ENCODE results near the gene NAV3. TPM values are rescaled to one million over a fixed set of nuclear protein-coding genes. Genes with fewer than 3 reads are reported as not detected.

NAV3 gene
- total and polyA plus RNA-seq, 2 experiments from 2014 or later, result 1.2 to 9.0 TPM

GRCh38 chr12:78009031-78009430 lies 178.3 kb downstream of the NAV3 start:
- H3K9me3 ChIP-seq (ENCODE audit: low read depth), result no peaks in the 10 kb centered on the region
- no peaks in the 10 kb centered on the region for H3K27me3 ChIP-seq
- no peak for DNase-seq (ENCODE audit: low read depth in 1 of 2, low spot score in 1 of 2)
- no peaks in the 10 kb centered on the region for H3K4me1 ChIP-seq (ENCODE audit: low read depth)
- no peak overlapping the region for H3K4me3 ChIP-seq
- no peaks in the 10 kb centered on the region for H3K36me3 ChIP-seq
- TF ChIP-seq CTCF (IDR thresholded peaks at IDR 0.05; ENCODE audit: low read depth, low read length), result no peak
- no peak overlapping the region for H3K27ac ChIP-seq

GRCh38 chr12:78018171-78018910 lies 187.6 kb downstream of the NAV3 start:
- TF ChIP-seq CTCF (IDR thresholded peaks at IDR 0.05; ENCODE audit: low read depth, low read length), result no peak
- H3K4me3 ChIP-seq, result no peak overlapping the region
- DNase-seq (ENCODE audit: low read depth in 1 of 2, low spot score in 1 of 2), result peak; percentile 4 to 72
- no peak overlapping the region for H3K27ac ChIP-seq
- no peaks in the 10 kb centered on the region for H3K36me3 ChIP-seq
- H3K4me1 ChIP-seq (ENCODE audit: low read depth), result no peaks in the 10 kb centered on the region
- no peaks in the 10 kb centered on the region for H3K27me3 ChIP-seq
- no peaks in the 10 kb centered on the region for H3K9me3 ChIP-seq (ENCODE audit: low read depth)

- Histone ChIP-seq H3K36me3 (no peaks in the 10 kb centered on the region), H3K4me3 (no peak overlapping the region), H3K27me3 (no peaks in the 10 kb centered on the region), H3K9me3 (ENCODE audit: low read depth) (no peaks in the 10 kb centered on the region), H3K27ac (no peak overlapping the region), H3K4me1 (ENCODE audit: low read depth) (no peaks in the 10 kb centered on the region)
- DNase-seq (ENCODE audit: low read depth in 1 of 2, low spot score in 1 of 2), result peak in 1 of 2 donors; percentile 69
- TF ChIP-seq CTCF (IDR thresholded peaks at IDR 0.05; ENCODE audit: low read depth, low read length), result no peak
These were observed 188.2 kb downstream of the NAV3 start for GRCh38 chr12:78018939-78019338.

GRCh38 chr12:78028426-78028825 lies 197.7 kb downstream of the NAV3 start:
- Histone ChIP-seq H3K4me3 (no peak overlapping the region), H3K27ac (no peak overlapping the region), H3K36me3 (no peaks in the 10 kb centered on the region), H3K9me3 (ENCODE audit: low read depth) (no peaks in the 10 kb centered on the region), H3K27me3 (no peaks in the 10 kb centered on the region), H3K4me1 (ENCODE audit: low read depth) (no peaks in the 10 kb centered on the region)
- no peak for DNase-seq (ENCODE audit: low read depth in 1 of 2, low spot score in 1 of 2)
- TF ChIP-seq CTCF (IDR thresholded peaks at IDR 0.05; ENCODE audit: low read depth, low read length), result no peak

- no peak for TF ChIP-seq CTCF (IDR thresholded peaks at IDR 0.05; ENCODE audit: low read depth, low read length)
- Histone ChIP-seq H3K4me1 (ENCODE audit: low read depth) (no peaks in the 10 kb centered on the region), H3K9me3 (ENCODE audit: low read depth) (no peaks in the 10 kb centered on the region), H3K36me3 (no peaks in the 10 kb centered on the region), H3K4me3 (no peak overlapping the region), H3K27ac (no peak overlapping the region), H3K27me3 (no peaks in the 10 kb centered on the region)
- peak in 1 of 2 donors; percentile 93 for DNase-seq (ENCODE audit: low read depth in 1 of 2, low spot score in 1 of 2)
These were observed 203.3 kb downstream of the NAV3 start for GRCh38 chr12:78034025-78034424.

Data from cardiac muscle cell (in vitro differentiated cells and primary cell).